GM12891 (cell line): ENCODE data around the gene RARB.

ENCODE experiments used
- DNase-seq: peaks from one replicate; pipeline ENCODE4 v3.0.0; 2011; ENCODE audit warnings: low spot score; ENCODE audit not compliant: insufficient read length
- FAIRE-seq: peaks from 2 replicates; lab custom pipeline; 2011; peaks lifted over from hg19 to GRCh38; lab: Jason Lieb, UNC
- PAX5 ChIP-seq: IDR thresholded peaks from 2 replicates; pipeline ENCODE4 v1.6.1; 2011; ENCODE audit warnings: low read length, moderate library complexity, mild to moderate bottlenecking; ENCODE audit not compliant: insufficient read depth, severe bottlenecking
- POLR2A ChIP-seq: IDR thresholded peaks from 2 replicates; pipeline ENCODE4 v1.6.1; 2011; ENCODE audit warnings: low read depth, low read length, control low read depth
- POLR2AphosphoS5 ChIP-seq: IDR thresholded peaks from 2 replicates; pipeline ENCODE4 v1.6.1; 2011; ENCODE audit warnings: low read depth, low read length, control low read depth
- POU2F2 ChIP-seq: IDR thresholded peaks from 2 replicates; pipeline ENCODE4 v1.6.1; 2011; ENCODE audit warnings: low read depth, mild to moderate bottlenecking, control low read depth, low read length, moderate library complexity
- SPI1 ChIP-seq: IDR thresholded peaks from 2 replicates; pipeline ENCODE4 v1.6.1; 2011; ENCODE audit warnings: low read depth, low read length, control low read depth
- TAF1 ChIP-seq: IDR thresholded peaks from 2 replicates; pipeline ENCODE4 v1.6.1; 2011; ENCODE audit warnings: low read depth, low read length, control low read depth

Gene RARB

DNA sequence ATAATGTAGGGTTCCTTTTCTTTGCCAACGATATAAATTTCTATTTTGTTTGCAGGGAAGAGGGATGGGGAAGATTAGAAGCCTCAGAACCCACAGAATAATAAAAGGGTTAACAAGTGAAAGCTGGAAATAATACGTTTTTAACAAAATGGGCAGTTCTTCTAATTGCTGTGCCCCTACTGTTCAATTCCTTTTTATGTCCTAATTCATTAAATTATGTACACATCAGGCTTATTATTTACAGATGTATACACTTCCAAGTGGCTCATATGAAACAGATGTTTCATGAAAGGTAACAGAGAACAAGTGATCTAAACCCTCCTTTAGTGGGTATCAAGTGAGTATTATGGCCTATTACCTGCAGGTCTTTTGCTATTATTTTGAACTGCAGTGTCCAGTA lies 16.2 kb downstream of the RARB start:
- FAIRE-seq (no peak), DNase-seq (no peak)
- TF ChIP-seq POU2F2 (no peak), POLR2AphosphoS5 (no peak), SPI1 (no peak), TAF1 (no peak), PAX5 (no peak), POLR2A (no peak)

GRCh38 chr3:25445731-25446130 lies 17.7 kb downstream of the RARB start:
- TF ChIP-seq POLR2AphosphoS5 (no peak), SPI1 (no peak)

GRCh38 chr3:25447285-25447684 lies 19.2 kb downstream of the RARB start:
- TF ChIP-seq SPI1: no peak
- TF ChIP-seq POLR2A: no peak
- no peak for TF ChIP-seq POLR2AphosphoS5
- no peak for TF ChIP-seq POU2F2
- TF ChIP-seq PAX5: no peak
- TF ChIP-seq TAF1: no peak
- FAIRE-seq: no peak

More at GRCh38 chr3:25445731-25446130, 17.7 kb downstream of the RARB start:
- FAIRE-seq: no peak
- DNase-seq: no peak

GRCh38 chr3:25447925-25448324 lies 19.9 kb downstream of the RARB start:
- TF ChIP-seq PAX5 (no peak), POU2F2 (no peak), POLR2AphosphoS5 (no peak), POLR2A (no peak)
- DNase-seq (no peak), FAIRE-seq (no peak)

More at GRCh38 chr3:25447285-25447684, 19.2 kb downstream of the RARB start:
- DNase-seq: no peak

DNA sequence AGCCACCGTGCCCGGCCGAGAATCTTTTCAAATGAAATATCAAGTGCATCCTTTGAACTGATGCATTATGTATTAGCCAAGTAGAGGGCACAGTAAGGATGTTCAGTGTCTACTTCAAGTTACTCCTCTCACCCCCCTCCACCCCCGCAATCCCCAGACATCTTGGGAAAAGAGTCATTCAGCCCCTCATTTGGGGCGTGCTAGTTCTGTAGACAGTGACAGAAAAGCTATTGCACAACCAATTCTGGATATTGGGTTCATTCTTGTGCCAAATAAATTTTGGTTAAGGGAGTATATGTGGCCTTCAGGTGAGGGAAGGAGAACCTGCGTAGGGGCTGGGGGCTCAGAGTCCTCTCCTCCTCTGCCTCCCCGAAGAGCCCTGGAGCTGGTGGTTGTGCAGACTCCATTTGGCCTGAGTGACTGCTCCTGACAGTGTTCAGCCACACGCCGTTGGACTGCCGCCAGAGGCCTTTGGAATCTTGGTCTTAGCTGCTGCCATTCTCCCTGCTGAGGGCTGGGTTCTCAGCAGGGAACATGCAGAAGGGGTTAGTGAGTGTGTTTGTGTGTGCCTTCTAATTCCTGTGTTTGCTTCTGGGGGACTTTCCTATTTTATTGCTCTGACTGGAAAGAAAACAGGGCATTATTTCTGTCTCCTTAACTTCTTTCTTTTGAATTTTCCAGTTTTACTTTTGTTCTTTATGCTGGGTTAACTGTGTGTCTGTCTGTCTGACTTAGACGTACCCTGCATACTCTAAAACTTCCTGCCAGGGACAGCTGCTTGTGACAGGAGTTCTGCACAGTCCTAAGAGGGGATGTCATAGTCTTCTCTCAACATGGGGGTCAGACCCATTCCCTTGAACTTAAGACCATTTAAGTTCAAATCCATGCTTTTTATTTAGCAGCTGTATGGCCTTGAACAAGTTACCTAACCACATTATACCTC lies 21.0 kb downstream of the RARB start:
- DNase-seq (no peak), FAIRE-seq (no peak)

DNA sequence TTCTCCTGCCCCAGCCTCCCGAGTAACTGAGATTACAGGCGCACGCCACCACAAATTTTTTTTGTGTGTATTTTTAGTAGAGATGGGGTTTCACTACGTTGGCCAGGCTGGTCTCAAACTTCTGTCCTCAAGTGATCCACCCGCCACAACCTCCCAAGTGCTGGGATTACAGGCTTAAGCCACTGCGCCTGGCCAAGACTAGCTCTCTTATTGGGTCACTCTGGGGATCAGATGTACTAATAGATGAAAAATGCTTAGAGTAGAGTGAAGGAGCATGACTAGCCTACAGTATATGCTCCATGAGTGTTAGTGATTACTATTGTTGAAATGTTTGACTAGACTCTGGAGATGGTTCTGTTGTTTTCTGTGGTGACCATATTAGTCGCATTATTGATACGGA lies 21.8 kb downstream of the RARB start:
- DNase-seq: no peak
- TF ChIP-seq PAX5: no peak
- TF ChIP-seq POLR2A: no peak
- TF ChIP-seq TAF1: no peak
- no peak for TF ChIP-seq POU2F2
- TF ChIP-seq SPI1: no peak
- no peak for TF ChIP-seq POLR2AphosphoS5
- no peak for FAIRE-seq

More for the DNA sequence above, 21.0 kb downstream of the RARB start:
- no peak for TF ChIP-seq POU2F2
- no peak for TF ChIP-seq POLR2A
- TF ChIP-seq SPI1: no peak
- no peak for TF ChIP-seq TAF1
- TF ChIP-seq POLR2AphosphoS5: no peak
- no peak for TF ChIP-seq PAX5

DNA sequence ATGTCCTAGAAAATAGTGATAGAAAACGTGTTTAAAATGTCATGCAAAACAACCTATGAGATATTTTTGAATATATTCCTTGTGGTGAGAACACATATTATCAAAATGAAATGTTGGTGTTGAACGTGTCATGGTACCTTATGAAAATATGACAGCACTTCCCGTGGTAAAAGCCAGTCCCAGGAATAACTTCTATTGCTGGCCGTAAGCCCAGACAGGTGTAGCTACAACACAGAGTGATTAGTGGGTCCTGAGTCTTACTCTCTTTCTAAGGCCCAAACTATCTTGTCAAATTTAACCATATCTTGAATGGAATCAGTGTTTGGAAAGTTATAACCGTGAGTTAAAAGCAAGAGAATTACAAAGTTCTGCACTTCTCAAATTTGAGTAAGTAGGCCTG lies 24.1 kb downstream of the RARB start:
- no peak for FAIRE-seq
- no peak for DNase-seq
- TF ChIP-seq POLR2A (no peak), POU2F2 (no peak), SPI1 (no peak), TAF1 (no peak)

DNA sequence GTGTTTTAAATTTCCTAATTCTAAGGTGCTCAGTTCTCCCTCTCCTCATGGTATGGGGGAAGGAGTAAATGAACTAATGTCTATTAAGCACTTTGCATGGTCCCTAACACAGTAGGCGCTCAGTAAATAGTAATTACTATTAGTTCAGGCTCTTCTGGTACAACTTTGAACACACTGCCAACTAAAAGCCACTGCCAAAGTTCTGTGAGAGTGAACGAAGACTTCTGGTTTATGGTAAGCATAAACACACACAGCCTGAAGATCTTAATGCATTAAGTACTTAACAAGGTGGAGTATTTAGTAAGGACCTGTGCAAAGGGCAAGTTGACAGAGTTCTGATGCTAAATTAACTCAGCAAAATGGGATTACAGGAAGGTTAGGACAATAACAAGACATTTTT lies 24.7 kb downstream of the RARB start:
- FAIRE-seq (no peak), DNase-seq (no peak)
- TF ChIP-seq TAF1 (no peak), SPI1 (no peak), POLR2AphosphoS5 (no peak), PAX5 (no peak), POU2F2 (no peak), POLR2A (no peak)

GRCh38 chr3:25453619-25454004 lies 25.5 kb downstream of the RARB start:
- DNase-seq (no peak), FAIRE-seq (no peak)
- TF ChIP-seq POLR2AphosphoS5: no peak
- no peak for TF ChIP-seq SPI1
- TF ChIP-seq PAX5: no peak
- TF ChIP-seq POLR2A: no peak
- TF ChIP-seq TAF1: no peak
- no peak for TF ChIP-seq POU2F2

DNA sequence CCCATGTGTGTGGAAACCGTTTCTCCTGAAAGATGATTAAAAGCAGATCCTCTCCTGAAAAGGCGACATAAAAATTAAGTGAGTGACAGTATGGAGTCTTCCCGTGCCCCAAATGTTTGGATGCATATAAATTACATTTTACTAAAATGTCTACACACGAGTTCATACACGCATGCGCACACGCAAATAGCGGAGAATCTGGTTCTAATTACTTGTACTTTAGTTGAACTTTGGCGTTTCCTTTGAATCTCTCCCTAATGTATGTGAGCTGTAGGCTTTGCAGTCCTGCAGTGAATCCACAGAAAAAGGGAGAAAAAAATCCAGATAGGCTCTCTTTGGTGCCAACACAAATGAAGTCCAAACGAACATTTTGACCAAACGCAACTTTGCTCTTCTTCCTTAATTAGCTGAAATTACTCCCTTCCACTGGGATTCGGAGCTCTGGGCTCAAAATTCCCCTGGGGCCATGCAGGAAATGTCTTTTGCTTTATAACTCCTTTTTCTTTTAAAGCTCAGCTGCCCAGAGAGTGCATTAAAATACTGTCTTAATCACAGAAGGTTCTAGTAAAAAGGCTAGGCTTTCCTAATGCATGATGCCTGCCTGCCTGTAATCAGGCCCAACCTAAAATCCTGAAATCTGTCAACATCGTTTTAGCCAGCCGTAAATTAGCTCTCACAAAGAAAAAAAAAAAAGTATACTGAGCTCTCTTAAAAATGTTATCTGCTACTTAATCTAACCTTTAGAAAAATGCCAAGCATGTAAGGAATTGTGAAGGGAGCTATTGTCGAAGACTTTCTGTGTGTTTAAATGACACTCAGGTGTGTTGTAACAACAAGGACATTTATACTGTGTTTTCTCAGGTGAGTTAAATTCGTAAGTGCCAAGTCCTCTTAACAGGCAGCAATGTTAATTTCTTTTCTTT lies 26.2 kb downstream of the RARB start:
- no peak for DNase-seq
- FAIRE-seq: no peak
- no peak for TF ChIP-seq TAF1
- no peak for TF ChIP-seq SPI1
- TF ChIP-seq POU2F2: no peak
- TF ChIP-seq POLR2A: no peak
- TF ChIP-seq POLR2AphosphoS5: no peak
- no peak for TF ChIP-seq PAX5
